Right ventricle myocardium superior (tissue), 1 donor: Measurements from ENCODE around the gene CPNE8. TPM values are rescaled to one million over a fixed set of nuclear protein-coding genes. Genes with fewer than 3 reads are reported as not detected.

Source experiments
- ATAC-seq: fragments of 200-7000 bp; cut with Tn5 transposase; one replicate; pipeline ENCODE4 v1.9.1; 2020; ENCODE audit warnings: mild to moderate bottlenecking; ENCODE audit not compliant: poor library complexity
- DNase-seq: peaks from one replicate; pipeline ENCODE4 v3.0.0-alpha.2; 2020
- intact Hi-C: fragments of 100-400 bp; cut with DNase I; formaldehyde crosslinking; loops from one replicate; pipeline ENCODE4 v1.11.2; 2022
- long read RNA-seq: library from polyadenylated mRNA; unstranded; transcript quantifications from one replicate; pipeline ENCODE4 v2.0.0, GENCODE V29; 2021
- total RNA-seq: library from RNA; stranded (reverse); fragmentation: NEBNext Ultra II Directional; extraction: Animal tissue kit (Norgen Biotek cat#: 25700); gene quantifications from one replicate; pipeline ENCODE4 v1.2.1, GENCODE V29; 2021
- donor health status: DM: no; HTN: yes; CAD: no; lungs with severe emphysema.

Gene CPNE8
- total RNA-seq, result 10.7 TPM
- long read RNA-seq, partial matches to known transcripts, result 1 of 5 reads
- long read RNA-seq, other reads (novel, unspliced or antisense), result 0 of 5 reads

GRCh38 chr12:38905480-38906351 is at the start of gene CPNE8:
Gene CPNE8, minus strand, starts transcription at chr12:38905591. Its CDS starts 57 bp downstream, at chr12:38905534.
- DNase-seq (peak; percentile 92), ATAC-seq (peak; percentile 92)
- intact Hi-C loops, result no loop called here

- ATAC-seq (no peak), DNase-seq (no peak)
- intact Hi-C loops, result no loop called here
These were observed 49.0 kb upstream of the CPNE8 start for GRCh38 chr12:38954238-38954873.

GRCh38 chr12:38949363-38949762 is 44.0 kb upstream of the CPNE8 start:
- no peak for ATAC-seq
- DNase-seq, result no peak
- intact Hi-C loops, result no loop called here

- DNase-seq, result no peak
- intact Hi-C loops, result no loop called here
- no peak for ATAC-seq
These were observed 29.3 kb upstream of the CPNE8 start for GRCh38 chr12:38934686-38935085.

GRCh38 chr12:38934078-38934584 is 28.7 kb upstream of the CPNE8 start:
- no peak for ATAC-seq
- intact Hi-C loops, result no loop called here
- no peak for DNase-seq

- DNase-seq (no peak), ATAC-seq (no peak)
- intact Hi-C loops, result no loop called here
These were observed 26.9 kb upstream of the CPNE8 start for GRCh38 chr12:38932320-38932719.

GRCh38 chr12:38931461-38931860 is 26.1 kb upstream of the CPNE8 start:
- DNase-seq (no peak), ATAC-seq (no peak)
- intact Hi-C loops, result no loop called here

GRCh38 chr12:38930990-38931389 is 25.6 kb upstream of the CPNE8 start:
- ATAC-seq, result no peak
- DNase-seq, result no peak
- intact Hi-C loops, result no loop called here

GRCh38 chr12:38926501-38926900 is 21.1 kb upstream of the CPNE8 start:
- intact Hi-C loops, result no loop called here
- no peak for DNase-seq
- no peak for ATAC-seq

GRCh38 chr12:38921025-38921677 is 15.8 kb upstream of the CPNE8 start:
- DNase-seq, result peak; percentile 41
- intact Hi-C loops, result loop anchor here (5.0 kb wide), 2 partner anchors 181 to 351 kb away; no protein-coding TSS in a partner anchor
- peak; percentile 84 for ATAC-seq

GRCh38 chr12:38919191-38919590 is 13.8 kb upstream of the CPNE8 start:
- ATAC-seq (no peak), DNase-seq (no peak)
- intact Hi-C loops, result no loop called here

GRCh38 chr12:38915429-38916182 is 10.2 kb upstream of the CPNE8 start:
- no peak for DNase-seq
- no peak for ATAC-seq
- intact Hi-C loops, result no loop called here

GRCh38 chr12:38912116-38912515 is 6.7 kb upstream of the CPNE8 start:
- intact Hi-C loops, result no loop called here
- ATAC-seq, result no peak
- no peak for DNase-seq

GRCh38 chr12:38911611-38912010 is 6.2 kb upstream of the CPNE8 start:
- DNase-seq (no peak), ATAC-seq (no peak)
- intact Hi-C loops, result no loop called here

GRCh38 chr12:38907201-38907923 is 2.0 kb upstream of the CPNE8 start:
- DNase-seq, result no peak
- no peak for ATAC-seq
- intact Hi-C loops, result no loop called here

GRCh38 chr12:38906482-38907200 is 1.2 kb upstream of the CPNE8 start:
- intact Hi-C loops, result no loop called here
- peak; percentile 88 for ATAC-seq
- DNase-seq, result peak; percentile 92
